H9 (cell line): ENCODE measurements around the gene USP12. TPM values are rescaled to one million over a fixed set of nuclear protein-coding genes. Genes with fewer than 3 reads are reported as not detected.
"Not testable (repeated sequence)": the region's sequence is repeated elsewhere in the genome, so short reads cannot be mapped to it uniquely, and the experiment has no call there.

Experiments used
- DNase-seq: peaks from one replicate; pipeline ENCODE4 v3.0.0-alpha.2; 2017
- H2AFZ ChIP-seq: one replicate; pipeline ENCODE4 v1.6.1; 2013; ENCODE audit warnings: mild to moderate bottlenecking, low read length, control low read depth, moderate library complexity
- H2AK5ac ChIP-seq: 2 replicates; pipeline ENCODE4 v1.6.1; 2013; ENCODE audit warnings: low read length, control low read depth, mixed read lengths; ENCODE audit not compliant: insufficient read length
- H2BK120ac ChIP-seq: one replicate; pipeline ENCODE4 v1.6.1; 2013; ENCODE audit warnings: low read depth, mild to moderate bottlenecking, low read length, control low read depth, inconsistent platforms; ENCODE audit not compliant: poor library complexity, severe bottlenecking
- H2BK12ac ChIP-seq: 2 replicates; pipeline ENCODE4 v1.6.1; 2013; ENCODE audit warnings: low read length, control low read depth, mixed read lengths, low read depth; ENCODE audit not compliant: insufficient read length
- H2BK15ac ChIP-seq: 2 replicates; pipeline ENCODE4 v1.6.1; 2013; ENCODE audit warnings: low read depth, low read length, control low read depth
- H2BK20ac ChIP-seq: one replicate; pipeline ENCODE4 v1.6.1; 2013; ENCODE audit warnings: low read depth, mild to moderate bottlenecking, low read length, control low read depth, inconsistent platforms; ENCODE audit not compliant: poor library complexity, severe bottlenecking
- H2BK5ac ChIP-seq: 2 replicates; pipeline ENCODE4 v1.6.1; 2013; ENCODE audit warnings: low read length, control low read depth, mixed read lengths; ENCODE audit not compliant: insufficient read length
- H3K14ac ChIP-seq: 2 replicates; pipeline ENCODE4 v1.6.1; 2013; ENCODE audit warnings: low read length, control low read depth; ENCODE audit not compliant: insufficient read depth
- H3K18ac ChIP-seq: 2 replicates; pipeline ENCODE4 v1.6.1; 2013; ENCODE audit warnings: low read depth, mild to moderate bottlenecking, mixed read lengths, low read length, control low read depth; ENCODE audit not compliant: insufficient read length
- H3K23ac ChIP-seq: 2 replicates; pipeline ENCODE4 v1.6.1; 2013; ENCODE audit warnings: low read length, control low read depth, mixed read lengths, low read depth; ENCODE audit not compliant: insufficient read length
- H3K23me2 ChIP-seq: 2 replicates; pipeline ENCODE4 v1.6.1; 2013; ENCODE audit warnings: low read depth, mild to moderate bottlenecking, mixed read lengths, low read length, control low read depth; ENCODE audit not compliant: insufficient read length, poor library complexity, severe bottlenecking
- H3K27ac ChIP-seq: 2 replicates; pipeline ENCODE4 v1.5.1; 2013; ENCODE audit warnings: low read length, control low read depth, mixed read lengths, low read depth; ENCODE audit not compliant: insufficient read length
- H3K27me3 ChIP-seq: 2 replicates; pipeline ENCODE4 v1.6.1; 2013; ENCODE audit warnings: low read length, control low read depth, inconsistent platforms; ENCODE audit not compliant: insufficient read depth
- H3K4ac ChIP-seq: 2 replicates; pipeline ENCODE4 v1.6.1; 2013; ENCODE audit warnings: low read depth, mild to moderate bottlenecking, control low read depth, inconsistent platforms, low read length, moderate library complexity
- H3K4me1 ChIP-seq: 2 replicates; pipeline ENCODE4 v1.6.1; 2013; ENCODE audit warnings: low read length, control low read depth, inconsistent platforms; ENCODE audit not compliant: insufficient read depth
- H3K4me2 ChIP-seq: 2 replicates; pipeline ENCODE4 v1.6.1; 2013; ENCODE audit warnings: low read length, control low read depth, mixed read lengths; ENCODE audit not compliant: insufficient read length, insufficient read depth
- H3K56ac ChIP-seq: 2 replicates; pipeline ENCODE4 v1.6.1; 2013; ENCODE audit warnings: low read depth, mild to moderate bottlenecking, mixed read lengths, low read length, control low read depth; ENCODE audit not compliant: insufficient read length
- H3K79me1 ChIP-seq: 2 replicates; pipeline ENCODE4 v1.6.1; 2013; ENCODE audit warnings: low read depth, mild to moderate bottlenecking, moderate library complexity, low read length, control low read depth, inconsistent platforms; ENCODE audit not compliant: insufficient read depth, poor library complexity, severe bottlenecking
- H3K79me2 ChIP-seq: 2 replicates; pipeline ENCODE4 v1.6.1; 2013; ENCODE audit warnings: low read length, control low read depth, inconsistent platforms; ENCODE audit not compliant: insufficient read depth
- H3K9ac ChIP-seq: 2 replicates; pipeline ENCODE4 v1.6.1; 2013; ENCODE audit warnings: low read length, control low read depth, mixed read lengths; ENCODE audit not compliant: insufficient read length; ENCODE audit errors: extremely low read depth
- H3K9me3 ChIP-seq: one replicate; pipeline ENCODE4 v1.6.1; 2013; ENCODE audit warnings: low read depth, low read length, inconsistent platforms; ENCODE audit not compliant: control insufficient read depth
- H3T11ph ChIP-seq: one replicate; pipeline ENCODE4 v1.6.1; 2013; ENCODE audit warnings: mild to moderate bottlenecking, low read length, control low read depth, inconsistent platforms
- H4K20me1 ChIP-seq: one replicate; pipeline ENCODE4 v1.6.1; 2013; ENCODE audit not compliant: control insufficient read depth, insufficient read length, insufficient read depth
- H4K5ac ChIP-seq: 2 replicates; pipeline ENCODE4 v1.6.1; 2013; ENCODE audit warnings: low read depth, mild to moderate bottlenecking, mixed read lengths, low read length, control low read depth; ENCODE audit not compliant: insufficient read length
- H4K8ac ChIP-seq: replicated peaks from 2 replicates; pipeline ENCODE4 v1.6.1; 2013; ENCODE audit warnings: low read length, control low read depth, mixed read lengths, low read depth; ENCODE audit not compliant: insufficient read length
- H4K91ac ChIP-seq: 2 replicates; pipeline ENCODE4 v1.6.1; 2013; ENCODE audit warnings: low read depth, mild to moderate bottlenecking, moderate library complexity, mixed read lengths, low read length, control low read depth; ENCODE audit not compliant: insufficient read length
- H3K27ac Mint-ChIP-seq, 3 experiments: 2 replicates in 2 of 3; 3 replicates in 1 of 3; pipeline ENCODE4 v1.8.0; 2020 to 2021; ENCODE audit warnings: mixed read lengths in 3 of 3, mild to moderate bottlenecking in 1 of 3, moderate library complexity in 1 of 3
- H3K27me3 Mint-ChIP-seq: 2 replicates; pipeline ENCODE4 v1.8.0; 2021; ENCODE audit warnings: low read depth, mild to moderate bottlenecking, moderate library complexity, mixed read lengths
- H3K36me3 Mint-ChIP-seq, 3 experiments: 2 replicates in 2 of 3; 3 replicates in 1 of 3; pipeline ENCODE4 v1.8.0; 2020 to 2021; ENCODE audit warnings: low read depth in 3 of 3, mixed read lengths in 3 of 3; ENCODE audit not compliant: insufficient read depth in 1 of 3
- H3K4me1 Mint-ChIP-seq, 2 experiments: 2 replicates each; pipeline ENCODE4 v1.8.0; 2020; ENCODE audit warnings: mixed read lengths in 2 of 2
- H3K4me3 Mint-ChIP-seq, 2 experiments: 2 replicates in 1 of 2; 3 replicates in 1 of 2; pipeline ENCODE4 v1.8.0; 2020 to 2021; ENCODE audit warnings: mild to moderate bottlenecking in 2 of 2, mixed read lengths in 2 of 2, moderate library complexity in 1 of 2
- H3K9me3 Mint-ChIP-seq, 2 experiments: 2 replicates in 1 of 2; 3 replicates in 1 of 2; pipeline ENCODE4 v1.8.0; 2020; ENCODE audit warnings: mild to moderate bottlenecking in 2 of 2, mixed read lengths in 2 of 2, moderate library complexity in 1 of 2
- CTCF ChIP-seq: fragments of 200-600 bp; sonication (generic); conservative IDR thresholded peaks from 3 replicates; pipeline ENCODE4 v1.8.0; 2021; ENCODE audit warnings: antibody characterized with exemption, mild to moderate bottlenecking
- WGBS: extraction: QIAGEN DNeasy Blood & Tissue Kit; methylation state at CpG from one replicate; pipeline ENCODE4 v1.1.7; 2013; ENCODE audit warnings: missing lambda C conversion rate, low lambda C conversion rate, mixed read lengths; ENCODE audit not compliant: insufficient read length; ENCODE audit errors: extremely low coverage; 5-methylcytosine and 5-hydroxymethylcytosine counted together
- total RNA-seq: library from RNA; stranded (reverse); gene quantifications from 2 replicates; pipeline ENCODE4 v1.2.1, GENCODE V29; 2021

The USP12 gene
- total RNA-seq, 1 experiment from 2014 or later: 24.8 TPM

DNA sequence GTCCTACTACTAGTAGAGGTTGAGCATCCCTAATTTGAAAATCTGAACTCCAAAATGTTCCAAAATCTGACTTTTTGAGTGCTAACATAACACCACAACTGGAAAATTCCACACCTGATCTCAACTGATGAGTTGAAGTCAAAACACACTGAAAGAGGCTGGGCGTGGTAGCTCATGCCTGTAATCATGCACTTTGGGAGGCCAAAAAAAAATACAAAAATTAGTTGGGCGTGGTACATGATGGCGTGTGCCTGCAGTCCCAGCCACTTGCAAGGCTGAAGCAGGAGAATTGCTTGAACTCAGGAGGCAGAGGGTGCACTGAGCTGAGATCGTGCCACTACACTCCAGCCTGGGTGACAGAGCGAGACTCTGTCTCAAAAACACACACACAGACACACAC lies 29.9 kb downstream of the USP12 start:
- Histone ChIP-seq H3K18ac (no peak overlapping the region), H4K5ac (no peak overlapping the region), H2BK5ac (no peak overlapping the region), H3K79me1 (peaks cover 5% of the 10 kb centered on the region), H2AK5ac (no peak overlapping the region), H3K23me2 (no peaks in the 10 kb centered on the region), H3K27me3 (no peaks in the 10 kb centered on the region), H2BK12ac (no peak overlapping the region), H3K79me2 (peaks cover 36% of the 10 kb centered on the region; the same call in 1 of the 2 replicates), H3K23ac (no peak overlapping the region), H2BK20ac (no peak overlapping the region), H3K9me3 (no peaks in the 10 kb centered on the region), H3K4me2 (no peak overlapping the region), H3K27ac (no peak overlapping the region), H2AFZ (no peak overlapping the region), H3K4me1 (peaks cover 2% of the 10 kb centered on the region; the same call in 1 of the 2 replicates), H3K14ac (no peak overlapping the region), H4K91ac (no peak overlapping the region), H2BK120ac (no peak overlapping the region), H4K8ac (no peak overlapping the region), H3T11ph (no peak overlapping the region), H3K4ac (no peak overlapping the region), H3K9ac (no peak overlapping the region), H3K56ac (no peak overlapping the region), H4K20me1 (no peaks in the 10 kb centered on the region), H2BK15ac (no peak overlapping the region)
- TF ChIP-seq CTCF: no peak
- peaks cover 14 to 15% of the 10 kb centered on the region in 2 experiments for H3K4me1 Mint-ChIP-seq
- no peak overlapping the region; a peak in 1 of 5 replicates for H3K4me3 Mint-ChIP-seq
- peaks cover 21 to 28% of the 10 kb centered on the region in 2 experiments for H3K9me3 Mint-ChIP-seq
- DNase-seq: no peak
- no CpG with 5 or more reads among the region's 5 CpGs for WGBS
- peaks cover 17 to 29% (median 28%) of the 10 kb centered on the region in 3 experiments for H3K36me3 Mint-ChIP-seq
- no peak overlapping the region for H3K27ac Mint-ChIP-seq
- H3K27me3 Mint-ChIP-seq: no peaks in the 10 kb centered on the region

DNA sequence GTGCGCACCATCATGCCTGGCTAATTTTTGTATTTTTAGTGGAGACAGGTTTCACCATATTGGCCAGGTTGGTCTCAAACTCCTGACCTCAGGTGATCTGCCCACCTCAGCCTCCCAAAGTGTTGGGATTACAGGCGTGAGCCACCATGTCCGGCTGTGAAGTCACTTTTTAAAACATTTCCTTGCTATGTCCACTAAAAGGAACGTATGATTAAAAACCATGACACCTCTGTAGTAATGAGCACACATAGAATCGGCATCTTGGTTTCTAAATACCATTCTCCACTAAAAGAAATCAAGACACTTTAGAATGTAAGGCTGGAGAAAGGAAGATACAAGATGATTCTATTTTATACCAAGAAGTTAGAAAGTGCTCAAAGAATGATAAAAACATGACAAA lies 30.5 kb downstream of the USP12 start:
- not testable (repeated sequence) for H4K8ac ChIP-seq, H3K23me2 ChIP-seq
- H3K9me3 Mint-ChIP-seq: peaks cover 21 to 28% of the 10 kb centered on the region in 2 experiments

More for the DNA sequence above, 30.5 kb downstream of the USP12 start:
- H2AFZ ChIP-seq, H2BK15ac ChIP-seq, H3K9ac ChIP-seq, H2BK20ac ChIP-seq, H2BK12ac ChIP-seq, H4K5ac ChIP-seq, H3K79me1 ChIP-seq, H3K9me3 ChIP-seq, H3K4ac ChIP-seq, H3K27ac ChIP-seq, H2BK5ac ChIP-seq, H4K20me1 ChIP-seq, H3K14ac ChIP-seq, DNase-seq, H3K4me2 ChIP-seq, H2AK5ac ChIP-seq, H3T11ph ChIP-seq, H3K18ac ChIP-seq, H3K27me3 Mint-ChIP-seq, H3K23ac ChIP-seq, H3K27me3 ChIP-seq, H3K4me1 ChIP-seq, H4K91ac ChIP-seq, H2BK120ac ChIP-seq, H3K4me3 Mint-ChIP-seq, H3K27ac Mint-ChIP-seq, H3K56ac ChIP-seq: not testable (repeated sequence)
- peaks cover 14 to 16% of the 10 kb centered on the region in 2 experiments for H3K4me1 Mint-ChIP-seq
- H3K79me2 ChIP-seq: peaks cover 33% of the 10 kb centered on the region; the same call in 1 of the 2 replicates
- peaks cover 17 to 29% (median 28%) of the 10 kb centered on the region in 3 experiments for H3K36me3 Mint-ChIP-seq
- WGBS: no CpG with 5 or more reads among the region's 5 CpGs
